ENCODE measurements around the gene PPP3CA.
"Not testable (repeated sequence)": the region's sequence is repeated elsewhere in the genome, so short reads cannot be mapped to it uniquely, and the experiment has no call there.

The PPP3CA gene

GRCh38 chr4:101000496-101000895, 346.8 kb downstream of the PPP3CA start:
- DNase-seq (ENCODE audit: low read depth) = no peak

- DNase-seq (ENCODE audit: low read depth) = no peak
These were observed 351.7 kb downstream of the PPP3CA start for GRCh38 chr4:100995671-100996070.

- DNase-seq (ENCODE audit: low read depth) = not testable (repeated sequence)
These were observed 352.3 kb downstream of the PPP3CA start for GRCh38 chr4:100995002-100995401.

GRCh38 chr4:100991332-100992069, 355.8 kb downstream of the PPP3CA start:
- not testable (repeated sequence) for DNase-seq (ENCODE audit: low read depth)

GRCh38 chr4:100989401-100989800, 357.9 kb downstream of the PPP3CA start:
- DNase-seq (ENCODE audit: low read depth) = no peak

GRCh38 chr4:100988876-100989275, 358.4 kb downstream of the PPP3CA start:
- DNase-seq (ENCODE audit: low read depth) = no peak

GRCh38 chr4:100986360-100986868, 360.9 kb downstream of the PPP3CA start:
- no peak for DNase-seq (ENCODE audit: low read depth)

- no peak for DNase-seq (ENCODE audit: low read depth)
These were observed 361.8 kb downstream of the PPP3CA start for GRCh38 chr4:100985576-100985975.

- no peak for DNase-seq (ENCODE audit: low read depth)
These were observed 362.4 kb downstream of the PPP3CA start for GRCh38 chr4:100984901-100985300.

GRCh38 chr4:100983426-100983825, 363.9 kb downstream of the PPP3CA start:
- no peak for DNase-seq (ENCODE audit: low read depth)

- no peak for DNase-seq (ENCODE audit: low read depth)
These were observed 365.0 kb downstream of the PPP3CA start for GRCh38 chr4:100982345-100982744.

GRCh38 chr4:100981447-100982204, 365.7 kb downstream of the PPP3CA start:
- DNase-seq (ENCODE audit: low read depth) = no peak

- DNase-seq (ENCODE audit: low read depth) = no peak
These were observed 367.6 kb downstream of the PPP3CA start for GRCh38 chr4:100979736-100980135.

GRCh38 chr4:100977746-100978397, 369.5 kb downstream of the PPP3CA start:
- DNase-seq (ENCODE audit: low read depth) = no peak

- no peak for DNase-seq (ENCODE audit: low read depth)
These were observed 370.1 kb downstream of the PPP3CA start for GRCh38 chr4:100977274-100977673.
